GM18907 (cell line): ENCODE measurements around the gene PTDSS2.
"Not testable (repeated sequence)": the region's sequence is repeated elsewhere in the genome, so short reads cannot be mapped to it uniquely, and the experiment has no call there.

Experiments used
- ATAC-seq: cut with Tn5 transposase; IDR thresholded peaks from one replicate; pipeline ENCODE4 v1.9.1; 2021; ENCODE audit warnings: mild to moderate bottlenecking, moderate library complexity; ENCODE audit not compliant: unreplicated experiment

The PTDSS2 gene

DNA sequence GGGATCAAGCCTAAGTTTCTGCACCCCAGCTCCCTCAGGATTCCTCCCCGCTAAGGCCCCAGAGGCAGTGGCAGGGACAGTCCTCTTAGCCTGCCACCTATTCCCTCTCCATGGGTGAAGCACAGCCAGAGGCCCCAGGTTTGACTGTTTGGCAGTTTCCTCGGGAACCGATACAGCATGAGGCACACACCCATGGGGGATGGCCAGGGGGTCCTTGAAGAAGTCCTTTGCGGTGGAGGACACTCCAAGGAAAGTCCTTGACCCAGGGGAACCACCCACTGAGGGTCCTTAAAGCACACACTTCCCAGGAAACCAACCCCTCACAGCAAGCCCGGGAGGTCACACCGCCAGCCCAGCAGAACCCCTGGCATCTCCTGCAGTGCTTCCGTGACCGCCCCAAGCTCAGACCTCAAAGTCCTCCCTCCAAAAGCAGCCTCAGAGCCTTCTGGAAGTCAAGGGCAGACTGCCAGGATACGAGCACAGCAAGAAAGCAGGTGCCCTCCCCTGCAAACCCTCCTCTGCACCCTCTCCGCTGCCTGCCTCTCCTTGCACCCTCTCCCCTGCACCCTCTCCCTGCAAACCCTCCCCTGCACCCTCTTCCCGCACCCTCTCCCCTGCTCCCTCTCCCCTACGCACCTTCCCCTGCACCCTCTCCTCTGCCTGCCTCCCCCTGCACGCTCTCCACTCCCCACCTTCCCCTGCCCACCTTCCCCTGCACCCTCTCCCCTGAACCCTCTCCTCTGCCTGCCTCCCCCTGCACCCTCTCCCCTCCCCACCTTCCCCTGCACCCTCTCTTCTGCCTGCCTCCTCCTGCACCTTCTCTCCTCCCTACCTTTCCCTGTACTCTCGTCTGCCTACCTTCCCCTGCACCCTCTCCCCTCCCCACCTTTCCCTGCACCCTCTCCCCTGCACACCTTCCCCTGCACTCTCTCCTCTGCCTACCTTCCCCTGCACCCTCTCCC is 36.7 kb upstream of the PTDSS2 start:
- no peak for ATAC-seq

DNA sequence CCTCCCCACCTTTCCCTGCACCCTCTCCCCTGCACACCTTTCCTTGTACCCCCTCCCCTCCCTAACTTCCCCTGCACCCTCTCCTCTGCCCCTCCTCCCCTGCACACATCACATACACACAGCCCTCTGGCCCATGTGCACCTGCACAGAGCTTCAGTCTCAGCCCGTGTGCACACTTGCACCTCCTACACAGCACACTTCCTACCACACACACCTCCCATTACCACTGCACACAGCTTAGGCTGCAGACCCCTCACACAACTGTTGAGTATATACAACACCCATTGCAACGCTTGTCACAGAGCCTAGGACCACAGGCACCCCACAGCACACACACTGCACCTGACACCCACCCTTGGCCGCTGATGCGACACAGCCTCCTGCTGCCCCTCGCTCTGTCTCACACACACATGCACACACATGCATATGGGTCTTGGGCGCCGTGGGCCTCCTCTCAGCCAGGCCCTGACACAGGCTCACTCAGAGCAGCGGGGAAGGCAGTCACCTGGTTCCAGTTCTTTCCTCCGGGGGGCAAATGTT is 35.7 kb upstream of the PTDSS2 start:
- ATAC-seq = no peak

DNA sequence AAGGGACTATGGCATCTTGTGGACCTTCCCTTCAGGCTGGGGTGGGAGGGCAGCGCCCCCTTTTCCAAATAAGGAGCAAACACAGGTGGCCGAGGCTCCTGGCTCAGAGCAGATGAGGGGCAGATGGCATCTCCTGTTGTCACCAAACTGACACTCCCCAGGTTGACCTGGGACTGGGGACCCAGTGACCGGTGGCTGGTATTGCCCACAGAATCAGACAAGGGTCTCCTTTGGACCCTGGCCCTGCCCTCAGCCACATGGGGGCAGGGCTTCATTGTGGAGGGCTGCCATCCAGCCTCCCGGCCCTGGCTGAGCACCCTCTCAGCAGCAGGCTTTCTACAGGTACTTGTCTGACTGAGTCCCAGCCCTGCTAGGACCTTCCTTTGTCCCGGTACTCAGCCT is 34.4 kb upstream of the PTDSS2 start:
- ATAC-seq = no peak

DNA sequence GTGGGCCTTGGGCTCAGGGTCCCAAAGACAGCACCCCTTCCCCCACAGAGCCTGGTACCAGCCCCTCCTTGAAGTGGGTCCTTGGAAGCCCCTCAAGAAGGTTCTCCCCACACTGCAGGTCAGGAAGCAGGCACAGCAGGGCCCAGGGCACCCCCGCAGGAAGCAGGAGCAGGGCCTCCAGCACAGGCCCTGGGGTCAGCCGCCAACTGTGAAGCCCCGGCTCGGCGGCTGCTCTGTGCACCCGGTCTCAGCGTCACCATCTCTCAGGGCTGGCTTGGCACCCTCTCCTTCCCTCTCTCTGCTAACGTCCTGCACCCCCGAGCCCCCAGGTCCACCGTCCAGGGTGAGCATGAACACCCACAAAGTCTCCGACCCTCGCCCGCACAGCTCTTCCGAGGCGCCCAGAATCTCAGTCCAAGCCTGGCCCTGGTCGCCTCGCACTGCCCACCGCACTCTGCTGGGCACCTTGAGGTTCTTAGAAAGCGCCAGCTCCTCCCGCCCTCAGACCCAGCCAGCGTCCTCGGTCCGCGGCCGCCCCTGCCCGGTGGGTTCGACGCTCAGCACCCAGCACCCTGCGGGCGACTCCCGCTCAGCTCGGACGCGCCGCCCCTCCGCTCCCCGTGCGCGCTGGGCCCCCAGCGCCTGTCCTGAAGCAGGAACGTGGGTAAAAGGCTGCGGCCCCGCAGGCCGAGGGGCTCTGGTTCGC is 33.9 kb upstream of the PTDSS2 start:
- no peak for ATAC-seq

DNA sequence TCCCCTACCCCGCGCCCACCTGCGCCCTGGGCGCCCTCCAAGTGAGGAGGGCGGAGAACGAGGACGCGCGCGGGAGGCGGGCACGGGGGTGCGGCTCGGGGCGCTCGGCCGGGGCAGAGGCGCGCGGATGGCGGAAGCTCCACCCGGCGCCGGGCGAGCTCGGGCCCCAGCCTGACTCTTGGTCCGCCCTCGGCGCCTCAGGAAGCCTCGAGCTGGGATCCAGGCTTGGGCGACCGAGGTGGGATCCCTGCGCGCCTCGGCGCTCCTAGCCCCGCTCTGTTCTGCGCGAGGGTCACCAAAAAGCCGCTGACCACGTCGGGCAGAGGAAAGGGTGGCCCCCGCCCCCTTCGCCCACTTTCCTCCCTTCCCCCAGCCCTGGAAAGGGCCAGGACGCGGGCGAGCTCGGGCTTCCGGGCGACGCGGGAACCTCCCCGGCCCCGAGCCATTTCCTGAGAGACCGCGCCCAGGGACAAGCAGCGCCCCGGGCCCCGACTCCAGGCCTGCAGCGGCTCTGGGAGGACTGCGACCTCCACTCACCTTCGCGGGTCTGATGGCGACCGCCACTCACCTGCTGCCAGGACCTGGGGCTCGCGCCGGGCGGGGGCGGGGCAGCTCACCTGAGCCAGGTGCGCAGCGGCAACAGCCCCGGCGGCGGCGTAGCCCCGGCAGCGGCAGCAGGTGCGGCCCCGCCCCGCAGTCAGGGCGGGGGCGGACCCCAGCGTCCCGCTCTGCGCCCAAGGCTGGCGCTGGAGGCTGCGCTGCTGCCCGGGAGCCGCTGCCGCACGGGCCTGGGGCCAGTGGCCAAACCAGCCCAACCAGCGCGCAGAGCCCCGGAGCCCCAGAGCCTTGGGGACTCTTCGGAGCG is 33.1 kb upstream of the PTDSS2 start:
- ATAC-seq = no peak

DNA sequence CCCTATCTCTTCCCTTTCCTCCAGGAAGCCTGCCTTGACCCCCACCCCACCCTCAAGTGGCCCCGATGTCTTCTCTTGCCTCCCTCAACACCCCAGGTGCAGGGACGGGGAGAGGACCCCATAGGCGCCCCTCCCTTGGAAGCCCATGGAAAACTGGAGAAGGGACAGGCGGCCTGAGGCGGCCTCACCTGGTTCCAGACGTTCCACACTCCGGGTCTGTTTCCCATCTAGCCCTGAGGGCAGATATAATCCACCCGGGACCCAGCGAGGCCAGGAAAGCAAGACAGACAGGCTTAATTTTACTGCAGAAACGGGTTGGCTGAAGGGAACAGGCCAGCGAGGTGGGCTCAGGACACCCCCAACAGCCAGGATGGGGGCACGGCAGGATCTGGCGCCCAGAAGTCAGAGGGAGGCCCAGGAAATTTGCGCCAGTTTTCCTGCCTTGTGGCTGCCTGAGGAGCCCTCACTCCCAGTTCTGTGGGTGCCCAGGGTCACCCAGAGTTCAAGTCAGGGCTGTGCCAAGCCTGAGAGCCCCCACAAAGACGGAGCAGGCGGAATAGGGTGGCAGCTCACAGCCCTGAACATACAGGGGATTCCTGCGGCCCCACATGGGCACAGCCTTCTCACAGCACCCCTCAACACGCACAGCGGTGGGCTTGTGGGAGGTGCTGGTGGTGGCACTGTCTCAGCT is 32.3 kb upstream of the PTDSS2 start:
- no peak for ATAC-seq

DNA sequence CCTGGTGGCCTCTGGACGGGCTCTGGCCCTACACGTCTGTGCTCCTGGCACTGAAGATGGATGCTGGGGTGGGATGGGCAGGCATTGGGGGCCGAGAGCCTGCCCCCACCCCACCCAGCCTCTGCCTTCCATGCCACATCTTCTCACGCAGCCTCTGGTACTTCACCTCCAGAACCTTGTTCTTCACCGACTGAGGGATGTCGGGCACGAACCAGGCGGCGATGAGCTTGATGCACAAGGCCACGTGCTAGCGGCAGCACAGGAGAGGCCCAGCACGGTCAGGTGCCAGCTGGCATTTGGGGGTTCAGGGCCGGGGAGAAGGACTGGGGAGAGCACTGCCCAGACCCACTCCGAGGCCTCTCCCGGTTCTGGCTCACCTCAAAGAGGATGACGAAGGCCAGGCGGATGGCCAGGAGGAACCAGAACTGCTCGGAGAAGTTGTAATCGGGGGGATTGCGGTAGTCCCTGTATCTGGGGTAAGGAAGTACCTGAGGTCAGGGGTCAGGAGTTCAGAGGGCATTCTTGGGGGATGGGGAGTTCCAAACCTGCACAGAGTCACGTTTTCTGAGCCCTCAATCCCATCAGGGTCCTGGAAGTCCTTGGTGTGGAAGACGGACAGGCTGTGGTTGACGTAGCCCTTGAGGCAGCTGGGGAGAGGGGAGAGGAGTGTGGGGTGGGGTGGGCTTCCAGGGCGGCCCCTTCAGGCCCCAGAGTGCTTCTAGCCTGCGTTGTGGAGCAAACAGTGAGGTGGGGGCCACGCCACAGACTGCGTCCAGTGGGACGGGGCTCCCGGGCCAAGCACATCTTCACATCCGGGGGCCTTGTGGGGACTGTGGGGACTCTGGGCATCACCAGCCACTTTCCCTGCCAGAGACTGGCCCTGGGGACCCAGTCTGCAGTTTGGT is 31.5 kb upstream of the PTDSS2 start:
- ATAC-seq = no peak

DNA sequence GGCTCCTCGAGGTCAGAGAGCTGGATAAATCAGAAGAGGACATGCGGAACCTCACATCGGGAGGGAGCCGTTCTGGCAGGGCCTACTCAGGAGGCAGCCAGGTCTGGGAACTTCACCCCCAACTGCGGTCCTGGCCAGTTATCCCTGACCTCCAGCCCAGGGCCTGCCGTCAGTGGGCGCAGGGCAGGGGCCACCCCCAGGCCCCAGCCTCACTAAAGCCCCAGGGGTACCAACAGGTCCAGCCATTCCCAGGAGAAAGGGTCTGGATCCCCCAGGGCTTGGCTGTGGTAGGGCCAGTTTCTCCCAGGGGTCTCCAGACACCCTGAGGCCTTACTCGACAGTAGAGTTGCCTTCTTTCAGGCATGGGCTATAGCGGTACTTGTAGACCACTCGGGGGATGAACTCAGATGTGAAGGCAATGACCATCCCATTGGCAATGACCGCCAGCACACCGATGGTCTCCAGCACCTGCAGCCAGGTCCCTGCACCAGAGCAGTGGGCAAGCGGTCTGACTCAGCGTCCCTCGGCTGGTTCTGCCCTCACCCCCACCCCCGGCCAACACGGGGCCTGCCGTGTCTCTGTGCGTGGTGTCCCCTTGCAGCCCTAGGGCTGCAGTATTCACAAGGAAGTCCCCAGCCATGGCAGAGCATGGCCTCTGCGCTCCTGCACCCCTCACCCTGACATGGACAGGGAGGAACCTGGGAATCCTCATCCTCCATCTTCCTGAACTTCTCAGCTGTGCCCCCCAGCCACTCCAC is 30.7 kb upstream of the PTDSS2 start:
- no peak for ATAC-seq

DNA sequence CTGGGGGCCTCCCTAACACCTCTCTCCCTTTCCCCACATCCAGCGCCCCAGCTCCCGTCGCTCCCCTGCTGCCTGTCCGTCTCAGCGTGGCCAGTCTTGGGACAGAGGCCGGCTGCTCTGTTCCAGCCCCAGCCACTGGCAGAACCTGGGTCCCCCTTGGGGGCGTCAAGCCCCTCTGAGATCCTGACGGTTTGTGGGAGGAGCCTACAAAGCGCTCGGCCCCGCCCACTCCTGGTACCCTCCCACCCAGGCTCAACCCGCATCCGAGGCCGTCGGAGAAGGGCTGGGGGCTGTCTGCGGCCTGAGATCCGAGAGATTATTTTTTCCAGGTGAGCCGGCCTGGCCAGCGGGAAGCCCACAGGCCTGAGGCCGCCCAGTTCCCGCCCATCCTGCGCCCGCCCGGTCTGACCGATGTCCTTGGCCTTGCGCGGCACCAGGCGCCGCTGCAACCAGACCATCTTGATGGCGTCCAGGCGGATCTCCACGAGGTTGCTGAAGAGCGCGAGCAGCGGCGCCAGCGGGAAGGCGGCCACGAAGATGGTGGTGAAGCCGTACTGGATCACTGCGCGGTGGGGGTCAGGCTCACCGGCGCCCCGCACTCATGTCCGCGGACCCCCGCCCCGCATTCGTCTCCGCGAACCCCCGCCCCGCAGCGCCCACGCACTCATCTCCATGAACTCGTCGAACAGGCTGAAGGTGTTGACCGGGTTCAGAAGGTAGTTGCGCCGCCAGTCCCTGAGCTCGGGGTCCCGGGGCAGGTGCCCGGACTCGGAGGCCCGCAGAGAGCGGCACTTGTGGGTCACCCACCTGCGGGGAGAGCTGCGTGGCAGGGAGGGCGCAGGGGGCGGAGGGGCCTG is 29.8 kb upstream of the PTDSS2 start:
- no peak for ATAC-seq

DNA sequence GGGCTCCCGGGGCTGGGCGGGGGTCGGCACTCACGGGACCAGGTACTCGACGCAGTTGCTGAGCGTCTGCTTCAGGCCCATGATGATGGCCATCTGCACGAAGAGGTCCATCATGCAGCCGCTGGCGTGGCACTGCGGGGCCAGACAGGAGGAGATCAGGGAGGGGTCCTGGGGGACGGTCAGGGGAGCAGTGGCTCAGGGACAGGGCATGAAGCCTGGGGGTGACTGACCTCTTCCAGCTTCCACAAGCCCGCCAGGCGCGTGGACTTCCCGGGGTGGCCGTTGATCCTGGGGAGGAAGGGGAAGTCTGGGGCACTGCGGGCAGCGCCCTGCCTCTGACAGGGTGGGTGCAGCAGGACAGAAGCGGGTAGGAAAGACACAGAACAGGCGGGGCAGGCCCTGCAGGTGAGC is 29.2 kb upstream of the PTDSS2 start:
- ATAC-seq = no peak

DNA sequence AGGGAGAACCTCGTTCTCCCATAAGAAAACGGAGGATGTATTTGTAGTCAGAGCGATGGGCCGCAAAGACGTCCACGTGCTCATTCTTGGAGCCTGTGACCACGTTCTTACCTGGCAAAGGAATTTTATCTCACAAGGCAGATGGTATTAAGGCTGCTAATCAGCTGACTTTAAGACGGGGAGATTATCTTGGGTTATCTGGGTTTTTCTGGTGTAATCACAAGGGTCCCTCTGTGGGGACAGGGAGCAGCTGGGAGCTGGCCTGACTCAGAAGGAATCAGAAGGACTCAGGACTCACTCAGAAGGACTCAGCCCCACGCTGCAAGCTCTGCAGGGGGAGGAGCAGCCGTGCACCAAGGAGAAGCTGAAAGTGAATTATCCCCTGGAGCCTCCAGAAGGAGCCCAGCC is 27.8 kb upstream of the PTDSS2 start:
- no peak for ATAC-seq

DNA sequence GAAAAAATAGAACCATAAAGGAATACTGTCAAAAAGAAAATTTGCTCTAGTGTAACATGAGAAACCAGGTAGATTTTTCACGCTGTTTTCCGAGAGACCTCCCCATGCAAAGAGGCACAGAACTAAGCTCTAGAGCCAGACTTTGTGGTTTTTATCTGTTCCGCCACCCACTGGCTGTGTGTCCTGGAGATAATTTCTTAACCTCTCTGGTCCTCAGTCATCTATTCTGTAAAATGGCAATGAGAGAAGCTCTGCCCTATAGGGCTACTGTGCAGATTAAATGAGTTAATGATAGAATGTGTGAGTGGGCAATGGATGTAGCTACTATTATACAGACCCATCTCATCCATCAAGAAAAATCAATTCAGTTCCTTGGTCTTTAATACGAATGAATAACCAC is 25.8 kb upstream of the PTDSS2 start:
- no peak for ATAC-seq

DNA sequence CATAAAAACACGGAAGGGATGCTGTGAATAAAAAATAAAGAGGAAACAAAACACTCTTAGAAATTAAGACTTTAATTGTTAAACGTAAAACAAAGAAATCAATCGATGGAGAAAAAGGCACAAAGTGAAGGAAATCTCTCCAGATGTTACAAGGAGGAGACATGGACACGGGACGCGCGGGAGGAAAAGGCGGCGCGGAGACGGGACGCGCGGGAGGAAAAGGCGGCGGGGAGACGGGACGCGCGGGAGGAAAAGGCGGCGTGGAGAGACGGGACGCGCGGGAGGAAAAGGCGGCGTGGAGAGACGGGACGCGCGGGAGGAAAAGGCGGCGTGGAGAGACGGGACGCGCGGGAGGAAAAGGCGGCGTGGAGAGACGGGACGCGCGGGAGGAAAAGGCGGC is 25.3 kb upstream of the PTDSS2 start:
- ATAC-seq = not testable (repeated sequence)

DNA sequence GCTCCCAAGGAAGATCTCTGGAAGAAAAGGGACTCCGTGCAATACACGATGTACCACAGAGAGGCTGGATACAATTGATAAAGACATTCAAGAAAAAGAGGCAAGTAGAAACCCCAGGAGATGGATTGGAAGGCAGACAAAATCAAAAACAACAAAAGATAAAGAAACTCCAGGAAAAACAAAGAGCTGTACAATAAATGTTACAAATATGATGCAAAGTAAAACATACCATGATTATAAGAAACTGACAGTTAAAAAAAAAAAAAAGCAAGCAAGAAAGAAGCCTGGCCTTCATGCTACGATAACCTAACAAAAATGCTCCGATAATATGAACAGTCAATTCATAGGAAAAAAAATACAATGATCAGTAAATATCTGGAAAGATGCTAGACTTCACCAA is 24.8 kb upstream of the PTDSS2 start:
- no peak for ATAC-seq

DNA sequence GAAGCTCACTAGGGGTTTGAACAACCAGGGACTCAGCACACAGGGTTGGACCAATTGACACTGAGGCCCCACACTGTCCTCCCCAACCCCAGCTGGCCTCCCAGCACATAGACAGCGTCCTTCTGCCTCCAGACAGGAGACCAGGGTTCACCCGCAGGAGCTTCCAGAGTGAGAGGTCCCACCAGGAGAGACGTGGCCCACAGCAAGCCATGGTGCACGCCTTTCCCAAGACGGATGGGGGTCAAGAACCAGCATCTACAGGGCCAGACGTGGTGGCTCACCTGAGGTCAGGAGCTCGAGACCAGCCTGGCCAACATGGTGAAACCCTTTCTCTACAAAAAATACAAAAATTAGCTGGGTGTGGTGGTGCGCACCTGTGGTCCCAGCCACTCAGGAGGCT is 23.2 kb upstream of the PTDSS2 start:
- ATAC-seq = no peak

DNA sequence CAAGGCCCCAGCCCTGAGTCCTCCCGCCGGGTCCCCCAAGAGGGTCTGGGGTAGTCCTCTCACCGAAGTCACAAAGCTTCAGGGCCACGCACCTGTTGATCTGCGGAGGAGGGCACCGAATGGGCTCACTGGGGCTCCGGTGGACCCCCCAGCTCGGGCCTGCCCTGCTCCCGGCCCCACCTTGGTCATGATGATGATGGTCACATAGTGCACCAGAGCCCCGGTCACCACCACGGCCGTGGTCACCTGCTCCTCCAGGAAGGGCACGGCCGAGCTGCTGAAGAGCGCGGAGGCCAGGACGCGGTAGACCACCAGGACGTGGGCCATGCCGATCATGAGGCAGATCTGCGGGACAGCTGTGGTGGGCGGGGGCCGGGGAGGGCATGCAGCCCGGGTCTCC is 21.8 kb upstream of the PTDSS2 start:
- ATAC-seq = no peak

DNA sequence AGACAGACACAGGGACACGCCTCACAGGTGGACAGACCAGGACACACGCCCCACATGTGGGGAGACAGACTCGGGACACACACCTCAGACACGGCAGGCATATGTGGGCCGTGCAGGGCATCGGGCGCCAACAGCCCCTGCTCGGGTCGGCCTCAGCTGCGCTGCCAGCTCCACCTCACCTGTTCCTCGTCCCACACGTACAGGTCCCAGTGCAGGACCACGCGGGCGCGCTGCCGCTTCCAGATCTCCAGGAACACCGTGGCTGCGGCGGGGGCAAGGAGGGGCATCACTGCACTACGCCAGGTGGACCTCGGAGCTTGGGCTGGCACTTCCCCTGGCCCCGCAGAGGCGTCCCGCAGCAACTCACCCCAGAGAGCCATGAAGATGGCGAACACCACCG is 20.7 kb upstream of the PTDSS2 start:
- ATAC-seq = no peak
